Measurements from ENCODE around the gene MEAF6. TPM values are rescaled to one million over a fixed set of nuclear protein-coding genes. Genes with fewer than 3 reads are reported as not detected.

The MEAF6 gene
- total RNA-seq, 2 donors from 2014 or later = 175 to 252 TPM

DNA sequence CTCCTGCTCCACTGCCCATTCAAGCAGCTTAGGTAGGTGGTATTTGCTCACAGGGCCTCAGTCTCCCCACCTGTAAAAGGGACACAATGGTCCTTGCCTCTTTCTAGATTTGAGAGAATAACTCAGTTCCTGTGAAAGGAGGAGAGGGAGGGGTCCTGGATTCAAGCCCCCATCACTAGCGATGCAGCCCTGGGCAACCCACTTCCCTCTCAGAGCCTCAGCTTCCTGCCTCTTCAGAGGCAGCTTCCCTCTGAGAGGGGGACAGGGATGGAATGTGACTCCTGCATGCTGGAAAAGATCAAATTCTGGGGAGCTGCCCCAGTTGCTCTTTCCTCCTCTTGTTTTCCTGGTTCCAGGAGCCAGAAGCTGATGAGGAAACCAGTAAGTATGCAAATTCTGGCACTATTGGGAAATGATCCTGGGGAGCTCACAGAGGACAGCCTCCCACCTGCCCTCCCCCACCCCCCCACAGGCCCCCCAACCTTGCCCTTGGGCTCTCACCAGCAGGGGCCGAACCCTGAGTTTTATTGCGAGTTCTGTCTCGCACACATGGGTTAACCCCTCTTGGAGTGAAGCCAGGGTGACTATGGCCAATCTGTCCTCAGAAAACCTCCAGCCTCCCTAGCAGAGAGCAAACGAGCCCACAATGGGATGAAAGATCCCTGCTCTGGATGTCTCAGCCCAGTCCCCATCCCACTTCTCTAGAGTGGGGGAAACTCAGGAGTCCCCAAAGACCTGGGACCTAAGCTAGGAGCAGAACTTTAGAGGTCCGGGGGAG lies 28.5 kb downstream of the MEAF6 start:
- Histone ChIP-seq H3K4me1 (replicated peaks) (peaks cover 45% of the 10 kb centered on the region), H3K27me3 (replicated peaks; ENCODE audit: insufficient read depth) (no peaks in the 10 kb centered on the region), H3K36me3 (peaks cover 25 to 26% of the 10 kb centered on the region in 2 donors), H3K27ac (peak overlapping the region; percentile 94 to 97), H3K9me3 (no peaks in the 10 kb centered on the region), H3K4me3 (no peak overlapping the region)
- intact Hi-C loops (cut with DNase I) = loop anchor here (2.0 kb wide), 1 partner anchor 31 kb away; no protein-coding TSS in a partner anchor
- WGBS = 37% methylated on average over 6 of the region's 6 CpGs
- TF ChIP-seq POLR2A (IDR thresholded peaks at IDR 0.05) (no peak), POLR2AphosphoS5 (IDR thresholded peaks at IDR 0.05) (no peak)
- TF ChIP-seq, protein P1, sequence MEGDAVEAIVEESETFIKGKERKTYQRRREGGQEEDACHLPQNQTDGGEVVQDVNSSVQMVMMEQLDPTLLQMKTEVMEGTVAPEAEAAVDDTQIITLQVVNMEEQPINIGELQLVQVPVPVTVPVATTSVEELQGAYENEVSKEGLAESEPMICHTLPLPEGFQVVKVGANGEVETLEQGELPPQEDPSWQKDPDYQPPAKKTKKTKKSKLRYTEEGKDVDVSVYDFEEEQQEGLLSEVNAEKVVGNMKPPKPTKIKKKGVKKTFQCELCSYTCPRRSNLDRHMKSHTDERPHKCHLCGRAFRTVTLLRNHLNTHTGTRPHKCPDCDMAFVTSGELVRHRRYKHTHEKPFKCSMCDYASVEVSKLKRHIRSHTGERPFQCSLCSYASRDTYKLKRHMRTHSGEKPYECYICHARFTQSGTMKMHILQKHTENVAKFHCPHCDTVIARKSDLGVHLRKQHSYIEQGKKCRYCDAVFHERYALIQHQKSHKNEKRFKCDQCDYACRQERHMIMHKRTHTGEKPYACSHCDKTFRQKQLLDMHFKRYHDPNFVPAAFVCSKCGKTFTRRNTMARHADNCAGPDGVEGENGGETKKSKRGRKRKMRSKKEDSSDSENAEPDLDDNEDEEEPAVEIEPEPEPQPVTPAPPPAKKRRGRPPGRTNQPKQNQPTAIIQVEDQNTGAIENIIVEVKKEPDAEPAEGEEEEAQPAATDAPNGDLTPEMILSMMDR (IDR thresholded peaks at IDR 0.05) = no peak
- DNase-seq (ENCODE audit: low spot score) = no peak

DNA sequence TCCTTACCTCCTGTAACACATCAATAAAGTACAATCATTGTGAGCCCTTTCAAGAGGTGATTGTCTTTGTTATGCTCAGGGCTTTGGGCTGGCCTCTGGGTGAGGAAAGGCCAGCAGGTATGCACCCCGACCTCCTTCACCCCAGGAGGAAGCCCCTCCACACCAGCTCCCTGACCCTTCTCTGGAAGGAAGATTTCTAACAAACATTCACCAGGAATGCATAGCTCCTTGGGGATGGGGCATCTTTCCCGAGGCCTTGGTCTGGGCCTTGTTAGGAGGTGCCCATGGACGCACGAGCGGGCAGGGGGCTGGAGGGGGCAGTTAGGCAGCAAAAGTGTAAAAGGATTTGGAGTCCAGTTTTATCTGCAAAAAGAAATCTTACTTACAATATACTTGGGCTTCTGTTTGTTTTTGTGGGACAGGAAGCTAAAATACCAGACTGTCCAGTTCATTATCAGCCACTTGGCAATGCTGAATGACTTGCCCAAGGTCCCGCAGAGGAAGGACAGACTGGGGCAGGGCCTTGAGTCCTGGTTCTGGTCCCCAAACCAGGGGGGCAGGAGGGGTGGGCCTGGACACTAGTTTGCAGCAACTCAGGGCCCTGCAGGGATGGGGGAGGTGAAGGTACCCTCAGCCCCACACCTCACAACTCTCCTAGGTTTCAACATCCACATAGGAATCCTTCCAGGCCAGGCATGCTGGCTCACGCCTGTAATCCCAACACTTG lies 30.1 kb downstream of the MEAF6 start:
- Histone ChIP-seq H3K36me3 (peaks cover 32 to 35% of the 10 kb centered on the region in 2 donors), H3K4me3 (no peak overlapping the region), H3K27ac (peak overlapping the region; percentile 94 to 97), H3K9me3 (no peaks in the 10 kb centered on the region), H3K4me1 (replicated peaks) (peaks cover 58% of the 10 kb centered on the region), H3K27me3 (replicated peaks; ENCODE audit: insufficient read depth) (no peaks in the 10 kb centered on the region)
- intact Hi-C loops (cut with DNase I) = no loop called here
- DNase-seq (ENCODE audit: low spot score) = no peak
- WGBS = 40% methylated on average over 7 of the region's 7 CpGs
- TF ChIP-seq POLR2AphosphoS5 (IDR thresholded peaks at IDR 0.05) = peak; percentile 50
- TF ChIP-seq, protein P1 (IDR thresholded peaks at IDR 0.05) = no peak
- TF ChIP-seq POLR2A (IDR thresholded peaks at IDR 0.05) = no peak

DNA sequence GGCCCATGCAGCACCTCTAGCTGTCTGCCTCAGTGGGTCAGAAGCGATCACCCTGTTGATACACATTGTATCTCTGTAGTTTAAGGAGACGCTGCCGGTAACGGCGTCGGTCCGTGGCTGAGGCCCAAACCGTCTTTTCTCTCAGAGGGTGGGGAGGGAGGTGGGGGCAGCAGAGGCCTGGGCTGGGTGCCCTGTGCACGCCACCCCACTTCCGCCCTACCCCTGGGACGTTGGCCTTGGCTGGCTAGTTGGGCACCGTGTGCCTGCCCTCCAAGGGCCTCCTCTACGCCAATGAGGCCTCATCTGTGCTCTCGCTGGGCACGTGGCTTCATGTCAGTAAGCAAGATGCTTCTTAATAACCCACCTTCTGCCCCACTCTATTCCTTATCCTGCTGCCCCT lies 30.8 kb downstream of the MEAF6 start:
- DNase-seq (ENCODE audit: low spot score) = no peak
- Histone ChIP-seq H3K4me1 (replicated peaks) (peaks cover 62% of the 10 kb centered on the region), H3K27ac (peak overlapping the region; percentile 94 to 97), H3K27me3 (replicated peaks; ENCODE audit: insufficient read depth) (no peaks in the 10 kb centered on the region), H3K9me3 (no peaks in the 10 kb centered on the region), H3K36me3 (peaks cover 32 to 36% of the 10 kb centered on the region in 2 donors), H3K4me3 (no peak overlapping the region)
- TF ChIP-seq, protein P1 (IDR thresholded peaks at IDR 0.05) = no peak
- TF ChIP-seq POLR2AphosphoS5 (IDR thresholded peaks at IDR 0.05) (no peak), POLR2A (IDR thresholded peaks at IDR 0.05) (no peak)
- 77% methylated on average over 15 of the region's 15 CpGs for WGBS
- intact Hi-C loops (cut with DNase I) = no loop called here

DNA sequence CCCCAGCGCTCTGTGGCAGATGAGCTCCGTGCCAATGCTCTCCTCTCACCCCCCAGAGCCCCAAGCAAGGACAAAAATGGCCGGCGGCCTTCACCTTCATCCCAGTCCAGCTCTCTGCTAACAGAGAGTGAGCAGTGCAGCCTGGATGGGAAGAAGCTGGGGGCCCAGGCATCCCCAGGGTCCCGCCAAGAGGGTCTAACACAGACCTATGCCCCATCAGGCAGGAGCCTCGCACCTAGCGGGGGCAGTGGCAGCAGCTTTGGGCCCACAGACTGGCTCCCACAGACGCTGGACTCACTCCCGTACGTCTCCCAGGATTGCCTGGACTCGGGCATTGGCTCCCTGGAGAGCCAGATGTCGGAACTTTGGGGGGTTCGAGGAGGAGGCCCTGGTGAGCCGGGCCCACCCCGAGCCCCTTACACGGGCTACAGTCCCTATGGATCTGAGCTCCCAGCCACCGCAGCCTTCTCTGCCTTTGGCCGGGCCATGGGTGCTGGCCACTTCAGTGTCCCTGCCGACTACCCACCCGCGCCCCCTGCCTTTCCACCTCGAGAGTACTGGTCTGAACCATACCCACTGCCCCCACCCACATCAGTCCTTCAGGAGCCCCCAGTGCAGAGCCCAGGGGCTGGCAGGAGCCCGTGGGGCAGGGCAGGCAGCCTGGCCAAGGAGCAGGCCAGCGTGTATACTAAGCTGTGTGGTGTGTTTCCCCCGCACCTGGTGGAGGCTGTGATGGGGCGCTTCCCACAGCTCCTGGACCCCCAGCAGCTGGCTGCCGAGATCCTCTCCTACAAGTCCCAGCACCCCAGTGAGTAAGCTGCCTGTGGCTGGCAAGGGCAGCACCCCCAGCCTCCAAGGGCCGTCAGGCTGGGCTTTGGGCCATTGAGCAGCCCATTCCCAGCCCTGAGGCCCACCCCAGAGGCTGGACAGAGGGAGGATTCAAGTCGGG lies 31.5 kb downstream of the MEAF6 start:
- H3K27me3 ChIP-seq (replicated peaks; ENCODE audit: insufficient read depth) = no peaks in the 10 kb centered on the region
- H3K4me1 ChIP-seq (replicated peaks) = peaks cover 62% of the 10 kb centered on the region
- 87% methylated on average over 29 of the region's 29 CpGs for WGBS
- peak overlapping the region; percentile 94 to 97 for H3K27ac ChIP-seq
- no peak for DNase-seq (ENCODE audit: low spot score)
- no peak overlapping the region for H3K4me3 ChIP-seq
- TF ChIP-seq POLR2A (IDR thresholded peaks at IDR 0.05) (no peak), POLR2AphosphoS5 (IDR thresholded peaks at IDR 0.05) (no peak)
- TF ChIP-seq, protein P1 (IDR thresholded peaks at IDR 0.05) = no peak
- H3K36me3 ChIP-seq = peaks cover 36 to 42% of the 10 kb centered on the region in 2 donors
- intact Hi-C loops (cut with DNase I) = no loop called here
- no peaks in the 10 kb centered on the region for H3K9me3 ChIP-seq

Measured in prostate gland (tissue), 2 donors.